GM18520 (cell line): ENCODE data around the gene BEGAIN.

Experiments used
- ATAC-seq: cut with Tn5 transposase; IDR thresholded peaks from one replicate; pipeline ENCODE4 v1.9.1; 2021; ENCODE audit not compliant: unreplicated experiment

Gene BEGAIN

GRCh38 chr14:100554696-100555320 is 32.4 kb downstream of the BEGAIN start:
- no peak for ATAC-seq

GRCh38 chr14:100554082-100554677 is 33.0 kb downstream of the BEGAIN start:
- no peak for ATAC-seq

GRCh38 chr14:100553471-100553870 is 33.7 kb downstream of the BEGAIN start:
- no peak for ATAC-seq

GRCh38 chr14:100552524-100553125 is 34.6 kb downstream of the BEGAIN start:
- no peak for ATAC-seq

GRCh38 chr14:100551056-100551455 is 36.2 kb downstream of the BEGAIN start:
- no peak for ATAC-seq

GRCh38 chr14:100549834-100550625 is 37.2 kb downstream of the BEGAIN start:
- ATAC-seq: no peak

GRCh38 chr14:100548939-100549338 is 38.3 kb downstream of the BEGAIN start:
- no peak for ATAC-seq

- ATAC-seq: no peak
Measured at GRCh38 chr14:100548295-100548655, 38.9 kb downstream of the BEGAIN start.

- no peak for ATAC-seq
Measured at GRCh38 chr14:100547633-100548294, 39.5 kb downstream of the BEGAIN start.

GRCh38 chr14:100546051-100546443 is 41.2 kb downstream of the BEGAIN start:
- ATAC-seq: no peak

- ATAC-seq: no peak
Measured at GRCh38 chr14:100545359-100545758, 41.9 kb downstream of the BEGAIN start.

GRCh38 chr14:100544506-100545141 is 42.6 kb downstream of the BEGAIN start:
- no peak for ATAC-seq

- ATAC-seq: no peak
Measured at GRCh38 chr14:100543471-100544455, 43.5 kb downstream of the BEGAIN start.

GRCh38 chr14:100542619-100543205 is 44.5 kb downstream of the BEGAIN start:
- no peak for ATAC-seq

GRCh38 chr14:100541621-100542560 is 45.3 kb downstream of the BEGAIN start:
- ATAC-seq: no peak

- no peak for ATAC-seq
Measured at GRCh38 chr14:100540926-100541620, 46.1 kb downstream of the BEGAIN start.

- no peak for ATAC-seq
Measured at GRCh38 chr14:100540141-100540925, 46.9 kb downstream of the BEGAIN start.
